ENCODE measurements around the gene TOM1.

- TF ChIP-seq PBX3 (IDR thresholded peaks at IDR 0.05) = no peak
- peak; percentile 74 for TF ChIP-seq CTCF (IDR thresholded peaks at IDR 0.05)
- no peak for TF ChIP-seq RFX5 (IDR thresholded peaks at IDR 0.05)
Measured at GRCh38 chr22:35350539-35351503, 51.1 kb downstream of the TOM1 start.
